ENCODE data around the gene HERPUD2. TPM values are rescaled to one million over a fixed set of nuclear protein-coding genes. Genes with fewer than 3 reads are reported as not detected.

Gene HERPUD2
- polyA plus RNA-seq, 3 donors, result 12.2 to 16.5 (median 15.0) TPM

Other genes starting within 250 kb of the HERPUD2 start
- gene SEPTIN7, start 105.9 kb upstream of the HERPUD2 start, polyA plus RNA-seq, result 100 to 1,000 TPM in 2 of 3 donors, 10 to 100 TPM in 1; 41.8 to 286 (median 135) TPM

All from adipose tissue (tissue), 3 donors.